Sigmoid colon (tissue), 7 donors: ENCODE data around the gene TXNRD2. TPM values are rescaled to one million over a fixed set of nuclear protein-coding genes. Genes with fewer than 3 reads are reported as not detected.

Experiments
- DNase-seq: peaks from one replicate; pipeline ENCODE4 v3.0.0-alpha.2; 2019
- H3K27ac ChIP-seq, 4 donors: fragments of 200-600 bp; sonication (generic); one replicate each; pipeline ENCODE4 v1.5.1; 2016 to 2019; ENCODE audit warnings: mild to moderate bottlenecking in 1 of 4
- H3K27me3 ChIP-seq, 3 donors: fragments of 200-600 bp; sonication (generic); one replicate each; pipeline ENCODE4 v1.5.1; 2019; ENCODE audit warnings: mild to moderate bottlenecking in 1 of 3
- H3K36me3 ChIP-seq, 4 donors: fragments of 200-600 bp; sonication (generic); one replicate each; pipeline ENCODE4 v1.5.1; 2016 to 2019
- H3K4me1 ChIP-seq, 4 donors: fragments of 200-600 bp; sonication (generic); one replicate each; pipeline ENCODE4 v1.5.1; 2017 to 2019
- H3K4me3 ChIP-seq, 4 donors: fragments of 200-600 bp; sonication (generic); one replicate each; pipeline ENCODE4 v1.5.1; 2017 to 2019; ENCODE audit warnings: mild to moderate bottlenecking in 2 of 4, moderate library complexity in 1 of 4
- H3K9me3 ChIP-seq, 4 donors: fragments of 200-600 bp in 3 of 4; sonication (generic) in 3 of 4; one replicate each; pipeline versions ENCODE4 v1.5.1 to v1.6.1; 2013 to 2019
- CTCF ChIP-seq, 4 experiments: fragments of 450-650 bp in 3 of 4; fragments of 200-600 bp in 1 of 4; IDR thresholded peaks; one replicate each; pipeline ENCODE4 v1.5.1; 2016 to 2019; ENCODE audit warnings: antibody characterized with exemption in 4 of 4, mild to moderate bottlenecking in 3 of 4, moderate library complexity in 2 of 4
- EP300 ChIP-seq, 4 donors: sonication (generic); formaldehyde crosslinking; IDR thresholded peaks; one replicate each; pipeline ENCODE4 v1.6.1; 2017; ENCODE audit warnings: antibody characterized with exemption in 4 of 4
- POLR2A ChIP-seq, 2 donors: fragments of 450-650 bp; IDR thresholded peaks; one replicate each; pipeline ENCODE4 v1.6.1; 2016; ENCODE audit warnings: antibody characterized with exemption in 2 of 2, mild to moderate bottlenecking in 2 of 2, moderate library complexity in 2 of 2
- POLR2AphosphoS5 ChIP-seq, 4 donors: sonication (generic); formaldehyde crosslinking; IDR thresholded peaks; one replicate each; pipeline ENCODE4 v1.6.1; 2017; ENCODE audit warnings: antibody characterized with exemption in 4 of 4
- WGBS, 2 donors: extraction: QIAGEN DNeasy Blood & Tissue Kit; methylation state at CpG; one replicate each; pipeline ENCODE4 v1.1.7; 2013; 5-methylcytosine and 5-hydroxymethylcytosine counted together
- intact Hi-C: fragments of 100-400 bp; cut with DNase I; formaldehyde crosslinking; loops from one replicate; pipeline ENCODE4 v1.15.1; 2023
- polyA plus RNA-seq, 3 donors: library from polyadenylated mRNA; stranded (reverse); fragments of 200-250 nt; gene quantifications; one replicate each; pipeline ENCODE4 v1.2.3, GENCODE V29; 2013
- total RNA-seq, 4 donors: library from RNA; depleted of rRNA; stranded (reverse); fragments of >200 nt; gene quantifications; one replicate each; pipeline ENCODE4 v1.1.0, GENCODE V29; 2016
- donor health status: healthy with polysubstance abuse.
- donor health status: Bipolar disorder and iron deficiency.
- donor health status: healthy.

Gene TXNRD2
- total and polyA plus RNA-seq, 7 donors, result 13.2 to 29.6 (median 18.3) TPM

DNA sequence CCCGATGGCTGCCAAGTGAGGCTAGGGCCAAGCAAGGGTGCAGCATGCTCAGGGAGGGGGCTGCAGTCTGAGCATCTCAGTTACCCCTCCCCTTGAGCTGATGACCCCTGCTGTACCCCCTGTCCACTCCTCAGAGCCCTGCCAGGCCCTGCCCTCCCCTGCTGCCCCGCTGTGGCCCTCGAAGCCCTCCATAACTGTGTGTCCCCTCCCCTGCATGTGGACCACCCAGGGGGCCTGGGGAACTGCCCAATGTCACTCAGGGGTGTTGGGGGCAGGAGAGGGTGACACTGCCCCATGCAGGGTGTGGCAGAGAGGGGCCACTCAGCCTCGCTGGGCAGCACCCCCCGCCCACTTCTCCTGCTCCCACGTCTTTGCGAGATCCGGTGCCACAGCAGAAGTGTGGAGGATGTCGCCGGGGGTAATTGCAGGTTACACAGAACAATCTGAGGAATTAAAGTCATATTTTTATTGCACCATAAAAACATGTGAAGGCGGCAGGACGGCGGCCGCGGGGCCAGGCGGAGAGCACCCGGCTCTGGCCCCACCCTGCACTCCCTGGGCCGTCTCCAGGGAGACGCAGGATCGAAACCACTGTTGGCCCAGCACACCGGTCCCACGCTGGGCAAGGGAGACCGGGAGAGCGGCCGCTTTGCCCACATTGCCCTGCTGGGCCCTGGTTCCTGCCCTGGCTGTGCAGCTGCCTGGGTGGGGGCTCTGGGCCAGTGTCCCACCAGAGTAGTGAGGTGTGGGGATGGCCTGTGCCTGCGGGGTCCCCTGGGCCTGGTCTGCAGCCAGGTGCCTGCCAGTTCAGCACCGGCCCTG is 68.3 kb downstream of the TXNRD2 start:
- no peak overlapping the region for H3K4me3 ChIP-seq
- H3K4me1 ChIP-seq, result peaks cover 0 to 23% (median 13%) of the 10 kb centered on the region in 4 donors
- no peaks in the 10 kb centered on the region for H3K27me3 ChIP-seq
- WGBS, 2 donors, result 14 to 67% methylated on average over 27 of the region's 27 CpGs
- H3K9me3 ChIP-seq, result no peaks in the 10 kb centered on the region
- H3K27ac ChIP-seq, result no peak overlapping the region
- intact Hi-C loops, result no loop called here
- TF ChIP-seq POLR2AphosphoS5 (IDR thresholded peaks at IDR 0.05) (no peak), EP300 (IDR thresholded peaks at IDR 0.05) (no peak), CTCF (IDR thresholded peaks at IDR 0.05) (no peak), POLR2A (IDR thresholded peaks at IDR 0.05) (no peak)
- DNase-seq, result peak; percentile 54
- peaks cover 0 to 24% (median 6%) of the 10 kb centered on the region in 4 donors for H3K36me3 ChIP-seq

DNA sequence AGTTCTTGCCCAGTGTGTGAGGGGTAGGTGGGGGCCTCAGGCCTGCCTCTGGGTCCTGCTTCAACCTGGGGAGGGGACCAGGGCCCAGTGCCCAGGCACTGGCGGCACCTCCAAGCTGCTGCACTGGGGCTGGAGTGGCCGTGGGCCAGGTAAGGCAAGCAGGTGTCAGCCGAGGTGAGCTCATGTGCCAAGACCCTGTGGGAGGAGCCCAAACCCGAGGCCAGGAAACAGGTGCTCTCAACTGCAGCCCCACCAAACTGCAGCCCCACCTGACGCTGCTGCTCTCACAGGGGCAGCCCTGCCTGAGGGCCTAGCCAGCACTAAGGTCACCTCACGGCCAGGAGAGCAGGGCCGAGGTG is 68.9 kb downstream of the TXNRD2 start:
- Histone ChIP-seq H3K27ac (no peak overlapping the region), H3K27me3 (no peaks in the 10 kb centered on the region), H3K4me1 (peaks cover 0 to 23% (median 13%) of the 10 kb centered on the region in 4 donors), H3K4me3 (no peak overlapping the region), H3K36me3 (peaks cover 0 to 19% (median under 1%) of the 10 kb centered on the region in 4 donors), H3K9me3 (no peaks in the 10 kb centered on the region)
- TF ChIP-seq POLR2A (IDR thresholded peaks at IDR 0.05), result no peak
- TF ChIP-seq EP300 (IDR thresholded peaks at IDR 0.05), result no peak
- TF ChIP-seq CTCF (IDR thresholded peaks at IDR 0.05), result no peak
- TF ChIP-seq POLR2AphosphoS5 (IDR thresholded peaks at IDR 0.05), result no peak
- intact Hi-C loops, result no loop called here
- DNase-seq, result no peak
- WGBS, 2 donors, result 16 to 46% methylated on average over 7 of the region's 7 CpGs

DNA sequence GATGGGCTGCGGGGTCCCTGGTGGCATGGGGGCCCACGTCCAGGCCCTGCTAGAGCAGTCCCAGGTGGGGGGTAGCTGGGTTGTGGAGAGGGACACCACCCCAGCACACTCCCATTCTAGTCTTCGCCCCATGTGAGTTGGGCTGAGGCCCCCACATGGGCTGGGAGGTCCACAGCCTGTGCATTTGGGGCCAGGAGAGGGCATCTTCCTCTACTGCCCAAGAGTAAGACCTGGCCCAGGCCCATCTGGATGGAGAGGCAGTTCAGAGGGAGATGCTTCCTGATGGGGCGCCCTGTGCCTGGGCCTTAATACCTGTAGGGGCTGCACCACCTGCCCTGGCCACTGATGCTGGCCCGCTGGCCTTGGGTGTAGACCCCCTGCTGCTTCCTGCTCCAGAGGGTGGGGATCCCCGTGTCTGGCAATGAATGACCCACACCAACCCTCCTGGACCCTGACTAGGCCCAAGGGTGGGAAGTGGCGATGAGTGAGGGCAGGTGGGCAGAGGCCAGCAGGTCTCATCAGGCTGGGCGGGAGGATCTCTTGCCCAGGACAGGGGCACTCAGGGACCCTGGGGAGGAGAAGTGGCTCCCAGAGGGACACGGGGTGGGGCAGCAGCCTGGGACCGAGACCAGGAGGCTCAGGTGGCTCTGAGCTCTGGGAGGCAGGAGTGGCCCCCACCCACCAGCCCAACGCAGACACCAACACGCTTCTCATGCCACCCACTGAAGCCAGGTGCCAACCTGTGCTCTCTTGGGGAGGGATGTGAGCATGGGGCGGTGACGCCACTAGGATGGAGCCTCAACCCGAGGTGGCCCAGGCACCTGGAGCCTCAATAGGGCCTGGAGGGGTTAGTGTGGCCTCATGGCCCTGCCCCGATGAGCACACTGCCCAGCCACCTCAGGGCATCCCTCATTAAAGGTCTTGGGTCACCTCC is 69.5 kb downstream of the TXNRD2 start:
- intact Hi-C loops, result no loop called here
- Histone ChIP-seq H3K27me3 (no peaks in the 10 kb centered on the region), H3K4me1 (peaks cover 0 to 23% (median 13%) of the 10 kb centered on the region in 4 donors), H3K36me3 (peaks cover 0 to 13% (median 0%) of the 10 kb centered on the region in 4 donors), H3K9me3 (no peaks in the 10 kb centered on the region), H3K4me3 (no peak overlapping the region), H3K27ac (no peak overlapping the region)
- peak; percentile 57 for DNase-seq
- 71 to 88% methylated on average over 16 of the region's 16 CpGs for WGBS, 2 donors
- TF ChIP-seq POLR2AphosphoS5 (IDR thresholded peaks at IDR 0.05) (no peak), CTCF (IDR thresholded peaks at IDR 0.05) (no peak), POLR2A (IDR thresholded peaks at IDR 0.05) (no peak), EP300 (IDR thresholded peaks at IDR 0.05) (no peak)

DNA sequence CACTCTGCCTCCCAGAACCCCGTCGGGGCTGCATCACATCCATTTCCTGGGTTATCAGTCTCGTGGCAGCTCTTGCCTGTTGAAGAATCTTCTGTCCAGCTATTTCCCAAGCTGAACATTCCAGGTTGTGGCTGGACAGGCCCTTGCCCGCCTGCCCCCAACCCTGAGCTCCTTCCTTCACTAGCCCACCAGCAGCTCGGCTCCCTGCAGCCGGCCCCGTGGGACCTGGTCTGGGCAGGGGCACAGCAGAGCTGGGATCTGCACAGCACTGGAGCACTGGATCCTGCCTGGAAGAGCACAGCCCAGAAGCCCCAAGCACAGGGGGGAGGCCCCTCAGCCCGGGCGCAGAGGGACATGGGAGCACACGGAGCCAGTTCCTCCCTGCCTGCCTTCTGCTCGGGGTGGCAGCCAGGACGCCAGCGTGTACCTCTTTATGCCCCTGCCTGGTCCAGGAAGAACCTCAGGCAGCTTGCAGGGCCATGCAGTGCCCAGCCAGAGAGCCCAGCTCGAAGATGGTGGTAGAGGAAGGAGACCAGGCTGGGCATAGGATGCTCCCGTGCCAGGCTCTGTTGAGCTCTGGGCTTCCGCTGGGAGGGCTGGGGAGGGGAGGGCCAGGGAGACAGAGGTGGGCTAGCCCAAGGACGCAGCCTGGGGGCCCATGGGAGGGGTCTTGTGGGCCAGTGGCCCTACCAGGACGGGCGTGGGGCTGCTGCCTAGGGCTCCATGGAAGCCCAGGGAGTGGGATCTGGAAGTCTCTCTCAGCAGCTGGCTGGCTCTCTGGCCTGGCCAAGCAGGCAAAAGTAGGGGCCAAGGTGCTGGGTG is 70.4 kb downstream of the TXNRD2 start:
- H3K27ac ChIP-seq, result no peak overlapping the region
- H3K4me1 ChIP-seq, result peaks cover 0 to 23% (median 13%) of the 10 kb centered on the region in 4 donors
- H3K27me3 ChIP-seq, result no peaks in the 10 kb centered on the region
- no peak for TF ChIP-seq POLR2AphosphoS5 (IDR thresholded peaks at IDR 0.05)
- no peak for TF ChIP-seq POLR2A (IDR thresholded peaks at IDR 0.05)
- TF ChIP-seq EP300 (IDR thresholded peaks at IDR 0.05), result no peak
- TF ChIP-seq CTCF (IDR thresholded peaks at IDR 0.05), result no peak
- H3K9me3 ChIP-seq, result no peaks in the 10 kb centered on the region
- no peak overlapping the region for H3K4me3 ChIP-seq
- intact Hi-C loops, result no loop called here
- 84 to 87% methylated on average over 19 of the region's 19 CpGs for WGBS, 2 donors
- peak; percentile 55 for DNase-seq
- H3K36me3 ChIP-seq, result peaks cover 0 to 7% (median 0%) of the 10 kb centered on the region in 4 donors
